HG03342 (cell line): ENCODE results near the gene REG1B.
"Not testable (repeated sequence)": the region's sequence is repeated elsewhere in the genome, so short reads cannot be mapped to it uniquely, and the experiment has no call there.

Experiments used
- ATAC-seq: cut with Tn5 transposase; IDR thresholded peaks from one replicate; pipeline ENCODE4 v1.9.1; 2021; ENCODE audit warnings: mild to moderate bottlenecking, moderate library complexity; ENCODE audit not compliant: unreplicated experiment

Gene REG1B

DNA sequence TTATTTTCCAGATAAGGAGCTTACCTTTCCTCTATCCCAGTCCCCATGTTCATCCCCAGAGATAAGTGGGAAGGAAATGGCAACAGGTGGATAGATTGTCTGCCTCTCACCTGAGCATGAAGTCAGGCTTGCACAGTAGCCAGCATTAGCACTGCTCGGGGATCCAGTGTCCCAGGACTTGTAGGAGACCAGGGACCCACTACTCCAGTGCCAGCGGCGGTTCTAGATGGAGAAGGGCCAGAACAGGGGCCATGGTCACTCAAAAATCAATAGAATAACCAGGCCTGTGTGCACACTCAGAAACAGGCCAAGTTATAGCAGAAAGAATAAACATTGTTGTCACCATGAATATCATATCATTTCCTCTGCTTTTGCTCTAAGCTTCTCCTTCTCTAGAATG lies 2.4 kb downstream of the REG1B start:
- ATAC-seq = no peak

GRCh38 chr2:79084495-79085135 lies 3.2 kb downstream of the REG1B start:
- no peak for ATAC-seq

GRCh38 chr2:79083597-79084251 lies 4.1 kb downstream of the REG1B start:
- ATAC-seq = no peak

- ATAC-seq = no peak
Measured at GRCh38 chr2:79082987-79083386, 4.8 kb downstream of the REG1B start.

- no peak for ATAC-seq
Measured at GRCh38 chr2:79071078-79071477, 16.7 kb downstream of the REG1B start.

DNA sequence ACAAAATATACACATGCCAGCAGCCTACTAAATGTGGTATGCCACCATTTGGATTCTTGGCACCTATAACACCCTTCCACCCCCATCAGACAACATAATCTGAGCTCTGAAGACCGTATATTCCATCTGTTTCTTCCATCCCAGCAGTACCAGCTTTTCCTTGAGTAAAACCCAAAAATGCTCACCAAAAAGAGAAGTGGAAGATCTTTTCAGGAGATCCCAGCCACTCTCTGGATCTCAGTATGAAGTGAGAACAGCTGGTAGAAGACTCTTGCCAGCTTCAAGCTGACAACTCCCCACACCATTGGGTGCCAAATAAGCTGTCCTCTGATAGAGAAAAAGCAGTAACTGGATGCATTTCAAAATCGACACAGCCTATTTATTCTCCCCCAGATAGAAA lies 22.6 kb downstream of the REG1B start:
- ATAC-seq = no peak

- ATAC-seq = not testable (repeated sequence)
Measured at GRCh38 chr2:79054769-79055168, 33.0 kb downstream of the REG1B start.

DNA sequence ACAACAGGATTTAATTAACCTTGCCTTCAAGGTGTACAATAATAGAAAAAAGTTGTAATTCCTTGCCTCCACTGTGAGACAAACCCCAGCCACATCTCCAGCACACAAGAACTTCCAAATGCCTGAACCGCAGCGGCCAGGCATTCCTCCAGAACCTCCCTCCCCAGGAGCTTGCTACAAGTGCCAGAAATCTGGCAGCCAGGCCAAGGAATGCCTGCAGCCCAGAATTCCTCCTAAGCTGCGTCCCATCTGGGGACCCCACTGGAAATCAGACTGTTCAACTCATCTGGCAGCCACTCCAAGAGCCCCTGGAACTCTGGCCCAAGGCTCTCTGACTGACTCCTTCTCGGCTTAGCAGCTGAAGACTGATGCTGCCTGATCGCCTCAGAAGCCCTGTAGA lies 34.3 kb downstream of the REG1B start:
- ATAC-seq = not testable (repeated sequence)

- ATAC-seq = no peak
Measured at GRCh38 chr2:79041032-79041448, 46.8 kb downstream of the REG1B start.

- ATAC-seq = no peak
Measured at GRCh38 chr2:79039944-79040343, 47.8 kb downstream of the REG1B start.
